Keratinocyte (primary cell): ENCODE results near the gene OR10H1. TPM values are rescaled to one million over a fixed set of nuclear protein-coding genes. Genes with fewer than 3 reads are reported as not detected.
"Not testable (repeated sequence)": the region's sequence is repeated elsewhere in the genome, so short reads cannot be mapped to it uniquely, and the experiment has no call there.

ENCODE experiments used
- DNase-seq: peaks from one replicate; pipeline ENCODE4 v3.0.0-alpha.2; 2011; ENCODE audit warnings: low read depth, missing footprints, low spot score
- FAIRE-seq: peaks from 2 replicates; lab custom pipeline; 2011; peaks lifted over from hg19 to GRCh38; lab: Jason Lieb, UNC
- H2AFZ ChIP-seq: 2 replicates; pipeline ENCODE4 v1.6.0; 2012; ENCODE audit warnings: low read length, control low read depth, inconsistent platforms; ENCODE audit not compliant: control insufficient read depth
- H3K27ac ChIP-seq: 2 replicates; pipeline ENCODE4 v1.5.1; 2011; ENCODE audit warnings: low read length; ENCODE audit not compliant: control insufficient read depth, insufficient read depth
- H3K27me3 ChIP-seq: 3 replicates; pipeline ENCODE4 v1.6.0; 2011; ENCODE audit warnings: low read length; ENCODE audit not compliant: control insufficient read depth, insufficient read depth; ENCODE audit errors: extremely low read depth
- H3K36me3 ChIP-seq, 2 experiments: 2 replicates in 1 of 2; 3 replicates in 1 of 2; pipeline ENCODE4 v1.5.1; 2011; ENCODE audit warnings: low read length in 2 of 2, mild to moderate bottlenecking in 1 of 2; ENCODE audit not compliant: control insufficient read depth in 2 of 2, insufficient read depth in 2 of 2; ENCODE audit errors: extremely low read depth in 1 of 2
- H3K4me1 ChIP-seq: 3 replicates; pipeline ENCODE4 v1.5.1; 2011; ENCODE audit warnings: low read length; ENCODE audit not compliant: control insufficient read depth, insufficient read depth; ENCODE audit errors: extremely low read depth
- H3K4me2 ChIP-seq: 3 replicates; pipeline ENCODE4 v1.6.0; 2011; ENCODE audit warnings: low read depth, low read length; ENCODE audit not compliant: control insufficient read depth, insufficient read depth; ENCODE audit errors: extremely low read depth
- H3K4me3 ChIP-seq, 3 experiments: fragments of 200-600 bp in 1 of 3; sonication (generic) in 1 of 3; 2 replicates in 2 of 3; 3 replicates in 1 of 3; pipeline ENCODE4 v1.5.1; 2011 to 2016; ENCODE audit warnings: low read length in 3 of 3, mild to moderate bottlenecking in 3 of 3, control low read depth in 2 of 3, inconsistent platforms in 1 of 3, low read depth in 1 of 3, mixed read lengths in 1 of 3, mixed run types in 1 of 3, moderate library complexity in 1 of 3; ENCODE audit not compliant: control insufficient read depth in 2 of 3, insufficient read depth in 2 of 3; ENCODE audit errors: extremely low read depth in 1 of 3
- H3K79me2 ChIP-seq: 2 replicates; pipeline ENCODE4 v1.6.0; 2012; ENCODE audit warnings: low read length; ENCODE audit not compliant: control insufficient read depth, insufficient read depth
- H3K9ac ChIP-seq: 3 replicates; pipeline ENCODE4 v1.6.0; 2011; ENCODE audit warnings: low read length; ENCODE audit not compliant: control insufficient read depth, insufficient read depth; ENCODE audit errors: extremely low read depth
- H3K9me1 ChIP-seq: 3 replicates; pipeline ENCODE4 v1.6.0; 2011; ENCODE audit warnings: low read length; ENCODE audit not compliant: control insufficient read depth, insufficient read depth; ENCODE audit errors: extremely low read depth
- H3K9me3 ChIP-seq: 2 replicates; pipeline ENCODE4 v1.5.1; 2012; ENCODE audit warnings: low read depth, low read length; ENCODE audit not compliant: control insufficient read depth
- H4K20me1 ChIP-seq: 3 replicates; pipeline ENCODE4 v1.6.0; 2011; ENCODE audit warnings: low read length; ENCODE audit not compliant: control insufficient read depth, insufficient read depth; ENCODE audit errors: extremely low read depth
- EZH2 ChIP-seq: IDR thresholded peaks from one replicate; pipeline ENCODE4 v1.6.1; 2012; ENCODE audit warnings: inconsistent platforms, mild to moderate bottlenecking, low read length, moderate library complexity
- dilution Hi-C: fragments of 300-500 bp; cut with MboI; formaldehyde crosslinking; loops from one replicate; pipeline ENCODE4 v1.7.0; 2020; ENCODE audit warnings: low sequenced_read_pairs; ENCODE audit not compliant: extremely low pct_ligation_motif_present
- polyA plus RNA-seq, 5 experiments: library from polyadenylated mRNA; depleted of rRNA in 3 of 5; stranded (reverse) in 3 of 5; stranded (forward) in 1 of 5; unstranded in 1 of 5; fragments of >200 nt; gene quantifications; 1 replicate in 1 of 5; 2 replicates in 3 of 5; 3 replicates in 1 of 5; pipeline versions ENCODE4 v1.2.1 to v1.2.3, GENCODE V29; 2011 to 2012; ENCODE audit warnings: missing spikeins in 2 of 5, low read depth in 1 of 5, low replicate concordance in 1 of 5
- TF ChIP-seq, protein P1 (sequence below), 3 experiments: IDR thresholded peaks in 1 of 3; conservative IDR thresholded peaks in 1 of 3; optimal IDR thresholded peaks in 1 of 3; 2 replicates in 2 of 3; 3 replicates in 1 of 3; pipeline versions ENCODE3 to v1.5.1; 2011; ENCODE audit warnings: low read length in 3 of 3, mild to moderate bottlenecking in 3 of 3, moderate library complexity in 2 of 3, control low read depth in 1 of 3, inconsistent platforms in 1 of 3; ENCODE audit not compliant: insufficient read depth in 2 of 3; ENCODE audit errors: extremely low read depth in 1 of 3

Gene OR10H1
- polyA plus RNA-seq, 1 donor (not counting 4 experiments of a cell fraction or from before 2014, with no cell fraction given), result not detected

DNA sequence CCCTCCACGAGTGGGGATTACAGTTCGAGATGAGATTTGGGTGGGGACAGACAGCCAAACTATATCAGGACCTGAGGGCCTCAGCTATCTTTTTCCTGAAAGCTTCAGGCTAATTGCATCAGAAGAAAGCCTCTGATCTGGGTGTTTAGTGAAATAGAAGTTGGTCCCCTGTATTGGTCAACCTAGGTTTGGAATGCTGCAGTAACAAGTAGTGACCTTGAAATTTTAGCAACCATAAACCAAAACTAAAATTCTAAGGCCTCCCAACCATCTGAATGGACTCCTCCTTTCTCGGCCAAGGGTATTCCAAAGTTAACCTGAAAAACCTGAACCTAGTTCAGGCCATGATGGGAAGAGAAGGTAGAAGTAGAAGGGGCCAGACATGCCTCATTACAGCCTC, 34.9 kb upstream of the OR10H1 start:
- Histone ChIP-seq H3K79me2 (no peaks in the 10 kb centered on the region), H3K4me3 (no peak overlapping the region), H2AFZ (no peak overlapping the region), H4K20me1 (no peaks in the 10 kb centered on the region), H3K9me3 (no peaks in the 10 kb centered on the region), H3K4me2 (no peak overlapping the region), H3K4me1 (no peaks in the 10 kb centered on the region), H3K36me3 (no peaks in the 10 kb centered on the region), H3K27ac (no peak overlapping the region), H3K9me1 (no peaks in the 10 kb centered on the region), H3K9ac (no peak overlapping the region), H3K27me3 (peaks cover 6% of the 10 kb centered on the region)
- DNase-seq (no peak), FAIRE-seq (no peak)
- no peak for TF ChIP-seq EZH2
- TF ChIP-seq, protein P1, sequence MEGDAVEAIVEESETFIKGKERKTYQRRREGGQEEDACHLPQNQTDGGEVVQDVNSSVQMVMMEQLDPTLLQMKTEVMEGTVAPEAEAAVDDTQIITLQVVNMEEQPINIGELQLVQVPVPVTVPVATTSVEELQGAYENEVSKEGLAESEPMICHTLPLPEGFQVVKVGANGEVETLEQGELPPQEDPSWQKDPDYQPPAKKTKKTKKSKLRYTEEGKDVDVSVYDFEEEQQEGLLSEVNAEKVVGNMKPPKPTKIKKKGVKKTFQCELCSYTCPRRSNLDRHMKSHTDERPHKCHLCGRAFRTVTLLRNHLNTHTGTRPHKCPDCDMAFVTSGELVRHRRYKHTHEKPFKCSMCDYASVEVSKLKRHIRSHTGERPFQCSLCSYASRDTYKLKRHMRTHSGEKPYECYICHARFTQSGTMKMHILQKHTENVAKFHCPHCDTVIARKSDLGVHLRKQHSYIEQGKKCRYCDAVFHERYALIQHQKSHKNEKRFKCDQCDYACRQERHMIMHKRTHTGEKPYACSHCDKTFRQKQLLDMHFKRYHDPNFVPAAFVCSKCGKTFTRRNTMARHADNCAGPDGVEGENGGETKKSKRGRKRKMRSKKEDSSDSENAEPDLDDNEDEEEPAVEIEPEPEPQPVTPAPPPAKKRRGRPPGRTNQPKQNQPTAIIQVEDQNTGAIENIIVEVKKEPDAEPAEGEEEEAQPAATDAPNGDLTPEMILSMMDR (optimal IDR thresholded peaks at IDR 0.05 in 1 of 3, IDR thresholded peaks at IDR 0.05 in 1 of 3, conservative IDR thresholded peaks at IDR 0.05 in 1 of 3; ENCODE audit: extremely low read depth in 1 of 3, insufficient read depth in 2 of 3, low read length in 3 of 3), result no peak
- dilution Hi-C loops, result no loop called here

DNA sequence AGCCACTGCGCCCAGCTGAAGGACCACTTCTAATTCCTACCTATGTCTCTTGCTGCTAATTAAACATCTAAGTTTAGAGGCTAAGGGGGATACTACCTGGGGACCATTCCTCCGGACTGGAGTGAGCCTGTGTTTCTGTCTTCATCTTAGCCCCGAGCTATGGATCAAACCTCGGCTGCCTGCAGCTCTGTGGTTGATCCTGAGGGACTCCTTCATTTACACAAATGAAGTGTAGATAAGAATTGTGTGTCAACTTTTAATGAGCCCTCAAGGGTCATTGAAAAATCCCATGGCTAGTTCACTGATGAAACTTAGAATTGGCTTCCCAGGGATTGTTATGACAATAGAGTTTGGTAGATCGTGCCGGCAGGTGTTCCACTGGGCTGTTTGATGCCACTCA, 31.5 kb upstream of the OR10H1 start:
- Histone ChIP-seq H3K9me1 (no peaks in the 10 kb centered on the region), H3K9me3 (no peaks in the 10 kb centered on the region), H3K4me2 (no peak overlapping the region), H3K27ac (no peak overlapping the region), H3K27me3 (peaks cover 6% of the 10 kb centered on the region), H3K4me3 (no peak overlapping the region), H2AFZ (no peak overlapping the region), H3K79me2 (no peaks in the 10 kb centered on the region), H4K20me1 (no peaks in the 10 kb centered on the region), H3K4me1 (no peaks in the 10 kb centered on the region), H3K36me3 (no peaks in the 10 kb centered on the region), H3K9ac (no peak overlapping the region)
- FAIRE-seq (no peak), DNase-seq (no peak)
- TF ChIP-seq, protein P1 (optimal IDR thresholded peaks at IDR 0.05 in 1 of 3, IDR thresholded peaks at IDR 0.05 in 1 of 3, conservative IDR thresholded peaks at IDR 0.05 in 1 of 3; ENCODE audit: extremely low read depth in 1 of 3, insufficient read depth in 2 of 3, low read length in 3 of 3), result no peak
- no peak for TF ChIP-seq EZH2
- dilution Hi-C loops, result no loop called here

DNA sequence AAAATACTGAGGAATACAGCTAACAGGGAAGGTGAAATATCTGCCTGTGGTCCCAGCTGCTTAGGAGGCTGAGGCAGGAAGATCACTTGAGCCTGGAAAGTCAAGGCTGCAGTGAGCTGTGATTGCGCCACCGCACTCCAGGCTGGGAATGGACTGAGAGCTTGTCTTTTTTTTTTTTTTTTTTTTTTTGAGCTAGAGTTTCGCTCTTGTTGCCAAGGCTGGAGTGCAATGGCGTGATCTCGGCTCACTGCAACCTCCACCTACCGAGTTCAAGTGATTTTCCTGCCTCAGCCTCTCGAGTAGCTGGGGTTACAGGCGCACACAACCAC, 28.4 kb upstream of the OR10H1 start:
- not testable (repeated sequence) for DNase-seq, H3K9me1 ChIP-seq

More for the DNA sequence above, 28.4 kb upstream of the OR10H1 start:
- H3K4me2 ChIP-seq, H3K36me3 ChIP-seq, H3K4me1 ChIP-seq, H3K9ac ChIP-seq, FAIRE-seq, H3K4me3 ChIP-seq, H3K27me3 ChIP-seq, H4K20me1 ChIP-seq, dilution Hi-C loops, H3K79me2 ChIP-seq, H2AFZ ChIP-seq, H3K9me3 ChIP-seq, H3K27ac ChIP-seq: not testable (repeated sequence)
